Memory B cell (primary cell): ENCODE data around the gene OR11A1.
A peak's percentile ranks its signal among the peaks of the same experiment; 100 is the strongest.

Source experiments
- ATAC-seq: fragments of 150-1000 bp; cut with Tn5 transposase; 2 replicates; pipeline ENCODE4 v1.10.0; 2021; ENCODE audit warnings: low read depth, mild to moderate bottlenecking, moderate library complexity
- DNase-seq, 2 donors: peaks; one replicate each; pipeline ENCODE4 v3.0.0; 2022; ENCODE audit warnings: low spot score in 2 of 2
- H3K27ac Mint-ChIP-seq: one replicate; pipeline ENCODE4 v1.8.0; 2022; ENCODE audit warnings: mild to moderate bottlenecking, moderate library complexity, mixed read lengths
- H3K27me3 Mint-ChIP-seq: one replicate; pipeline ENCODE4 v1.8.0; 2022; ENCODE audit warnings: mixed read lengths
- H3K36me3 Mint-ChIP-seq: one replicate; pipeline ENCODE4 v1.8.0; 2022; ENCODE audit warnings: mild to moderate bottlenecking, mixed read lengths
- H3K4me1 Mint-ChIP-seq: one replicate; pipeline ENCODE4 v1.8.0; 2022; ENCODE audit warnings: mixed read lengths
- H3K4me3 Mint-ChIP-seq: one replicate; pipeline ENCODE4 v1.8.0; 2022; ENCODE audit warnings: mild to moderate bottlenecking, moderate library complexity, mixed read lengths
- H3K9me3 Mint-ChIP-seq: one replicate; pipeline ENCODE4 v1.8.0; 2022; ENCODE audit warnings: mixed read lengths

Gene OR11A1, protein sequence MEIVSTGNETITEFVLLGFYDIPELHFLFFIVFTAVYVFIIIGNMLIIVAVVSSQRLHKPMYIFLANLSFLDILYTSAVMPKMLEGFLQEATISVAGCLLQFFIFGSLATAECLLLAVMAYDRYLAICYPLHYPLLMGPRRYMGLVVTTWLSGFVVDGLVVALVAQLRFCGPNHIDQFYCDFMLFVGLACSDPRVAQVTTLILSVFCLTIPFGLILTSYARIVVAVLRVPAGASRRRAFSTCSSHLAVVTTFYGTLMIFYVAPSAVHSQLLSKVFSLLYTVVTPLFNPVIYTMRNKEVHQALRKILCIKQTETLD

DNA sequence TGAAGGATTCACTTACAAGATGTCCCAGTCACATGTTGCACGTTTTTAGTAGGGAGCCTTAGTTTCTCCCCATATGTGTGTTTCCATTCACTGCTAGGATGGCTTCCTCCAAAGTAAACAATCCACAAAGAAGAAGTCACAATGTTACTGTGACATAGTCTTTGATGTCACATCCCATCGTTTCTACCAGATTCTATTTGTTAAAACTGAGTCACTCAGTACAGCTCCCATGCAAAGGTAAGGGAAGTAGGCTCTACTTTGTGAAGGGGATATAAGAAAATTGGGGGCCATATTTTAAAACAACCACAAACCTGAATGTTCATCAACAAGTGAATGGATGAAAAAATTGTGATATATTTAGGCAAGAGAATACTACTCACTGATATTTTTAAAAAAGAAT is at the start of gene OR11A1, which contains the start of gene OR2H1:
Gene OR11A1, minus strand, starts transcription at position 101 of the 400 bp plus-strand sequence. CDS start 29,430 bp downstream, outside the sequence.
Gene OR2H1, plus strand, starts transcription at position 185 of the 400 bp plus-strand sequence. CDS start 4,615 bp downstream, outside the sequence.
- no peak for ATAC-seq
- peaks cover 2% of the 10 kb centered on the region for H3K27me3 Mint-ChIP-seq

DNA sequence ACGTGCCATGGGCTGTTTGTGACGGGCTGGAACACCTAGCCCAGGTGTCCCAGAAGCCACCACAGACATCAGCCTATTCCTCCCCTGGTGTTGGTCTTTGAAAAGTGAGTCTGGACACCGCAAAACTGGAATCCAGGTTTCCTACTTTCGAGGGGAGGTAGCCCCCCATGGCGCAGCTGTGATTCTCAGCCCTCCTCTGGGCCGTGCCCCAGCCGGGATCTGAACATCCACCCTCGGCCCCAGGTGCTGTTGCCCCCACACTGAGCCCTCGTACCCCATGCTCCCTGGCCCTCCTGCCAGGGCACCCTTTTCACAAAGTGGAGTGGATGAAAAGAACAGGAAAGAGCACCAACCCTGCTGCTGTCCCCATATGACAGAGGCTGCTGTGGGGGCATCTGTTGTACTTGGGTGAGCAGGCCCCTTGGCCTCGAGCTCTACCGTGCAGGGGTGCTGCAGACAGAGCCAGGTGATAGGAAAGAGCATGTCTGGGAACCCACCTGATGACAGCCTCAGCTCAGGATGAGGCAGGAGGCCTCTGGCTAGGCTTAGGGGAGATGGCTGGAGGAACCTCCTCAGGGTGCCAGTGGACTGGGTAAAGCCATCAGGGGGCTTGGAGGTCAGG is 49.7 kb upstream of the OR11A1 start:
- H3K4me1 Mint-ChIP-seq, result no peaks in the 10 kb centered on the region
- DNase-seq (peak in 1 of 2 donors; percentile 7), ATAC-seq (no peak)
- H3K4me3 Mint-ChIP-seq, result no peak overlapping the region
- no peaks in the 10 kb centered on the region for H3K36me3 Mint-ChIP-seq
- H3K9me3 Mint-ChIP-seq, result no peaks in the 10 kb centered on the region
- H3K27me3 Mint-ChIP-seq, result peaks cover 11% of the 10 kb centered on the region
- H3K27ac Mint-ChIP-seq, result no peak overlapping the region

More for the DNA sequence above, at the start of gene OR11A1, which contains the start of gene OR2H1:
- Mint-ChIP-seq H3K9me3 (no peaks in the 10 kb centered on the region), H3K4me1 (no peaks in the 10 kb centered on the region), H3K27ac (no peak within 1 kb of the TSS), H3K4me3 (no peak within 1 kb of the TSS), H3K36me3 (no peaks in the 10 kb centered on the region)
- no peak for DNase-seq

DNA sequence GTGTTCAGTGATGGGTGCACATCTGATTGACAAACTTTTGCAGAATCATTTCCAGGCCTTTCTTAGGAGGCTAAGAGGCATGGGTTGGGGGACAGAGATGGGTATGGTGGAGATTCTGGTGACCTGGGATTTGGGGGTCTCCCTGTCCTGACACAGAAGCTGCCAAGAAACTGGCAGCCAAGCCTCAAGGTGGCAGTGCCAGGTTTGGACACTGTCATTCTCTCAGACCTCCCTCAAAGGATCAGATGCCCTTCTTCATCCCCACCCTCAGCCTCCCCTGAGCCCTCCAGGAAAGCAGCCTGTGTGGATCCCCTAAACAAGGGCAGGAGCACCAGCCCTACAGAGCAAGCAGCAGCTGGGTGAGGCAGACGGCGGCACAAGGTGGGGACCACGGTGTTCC is 48.9 kb upstream of the OR11A1 start:
- peaks cover 11% of the 10 kb centered on the region for H3K27me3 Mint-ChIP-seq
- H3K4me3 Mint-ChIP-seq, result no peak overlapping the region
- H3K27ac Mint-ChIP-seq, result no peak overlapping the region
- no peaks in the 10 kb centered on the region for H3K36me3 Mint-ChIP-seq
- no peak for ATAC-seq
- no peak for DNase-seq
- no peaks in the 10 kb centered on the region for H3K4me1 Mint-ChIP-seq
- H3K9me3 Mint-ChIP-seq, result no peaks in the 10 kb centered on the region

DNA sequence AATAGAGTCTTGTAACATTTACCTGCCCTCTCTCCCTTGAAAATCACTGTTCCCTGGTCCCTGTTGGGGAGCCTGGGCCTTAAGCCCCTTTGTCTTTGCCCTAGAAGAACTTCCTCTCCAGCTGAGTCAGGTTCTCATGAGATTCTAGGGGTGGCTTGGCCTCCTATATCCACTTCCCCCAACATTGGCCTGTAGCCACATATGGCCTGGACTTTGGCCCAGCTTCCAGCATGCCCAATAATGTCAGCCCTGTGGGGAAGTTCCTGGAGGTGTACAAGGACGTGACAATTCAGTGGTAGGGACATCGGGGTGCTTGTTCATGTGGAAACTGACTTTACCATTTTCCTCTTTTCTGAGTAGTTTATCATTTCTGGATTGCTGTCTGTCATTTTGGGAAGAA is 48.1 kb upstream of the OR11A1 start:
- Mint-ChIP-seq H3K27me3 (peaks cover 13% of the 10 kb centered on the region), H3K9me3 (no peaks in the 10 kb centered on the region), H3K4me1 (no peaks in the 10 kb centered on the region), H3K4me3 (no peak overlapping the region), H3K36me3 (no peaks in the 10 kb centered on the region), H3K27ac (no peak overlapping the region)
- ATAC-seq (no peak), DNase-seq (peak in 1 of 2 donors; percentile 1)

DNA sequence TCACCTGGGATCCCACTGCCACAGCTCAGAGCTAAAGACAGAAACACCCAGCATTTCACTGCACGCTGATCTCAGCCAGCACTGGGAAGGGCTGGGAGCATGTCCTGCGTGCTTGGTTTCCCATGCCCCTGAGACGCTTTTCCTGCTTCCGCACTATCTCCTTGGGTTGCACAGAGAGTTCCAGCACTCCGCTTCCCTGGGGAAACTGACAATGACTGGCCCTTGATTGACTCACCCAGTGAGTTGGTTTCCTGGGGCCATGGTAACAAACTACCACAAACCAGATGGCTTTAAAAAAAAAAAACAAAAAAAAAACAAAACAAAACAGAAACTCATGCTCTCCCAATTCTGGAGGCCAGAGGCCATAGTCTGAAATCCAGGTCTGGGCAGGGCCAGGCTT is 45.7 kb upstream of the OR11A1 start:
- DNase-seq (no peak), ATAC-seq (no peak)
- Mint-ChIP-seq H3K4me1 (no peaks in the 10 kb centered on the region), H3K27me3 (peaks cover 7% of the 10 kb centered on the region), H3K9me3 (no peaks in the 10 kb centered on the region), H3K27ac (no peak overlapping the region), H3K4me3 (no peak overlapping the region), H3K36me3 (no peaks in the 10 kb centered on the region)

DNA sequence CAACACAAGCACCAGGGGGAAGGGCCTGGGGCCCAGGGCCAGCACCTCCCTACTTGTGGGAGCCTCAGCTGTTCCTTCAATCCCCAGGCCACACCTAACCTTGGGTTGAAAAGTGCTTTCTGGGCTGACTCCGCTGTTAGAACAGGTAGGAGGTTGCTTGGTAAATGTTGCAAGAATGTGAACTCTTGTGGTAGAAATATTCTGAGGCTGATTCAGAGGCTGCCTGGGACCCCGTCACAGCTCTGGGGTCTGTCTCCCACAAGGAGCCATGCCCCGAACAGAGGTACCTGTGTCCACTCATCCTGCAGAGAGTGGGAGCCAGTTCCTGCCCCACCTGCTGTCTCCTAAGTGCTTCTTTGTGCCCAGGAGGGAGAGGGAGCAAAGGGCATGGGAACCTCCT is 45.3 kb upstream of the OR11A1 start:
- no peaks in the 10 kb centered on the region for H3K4me1 Mint-ChIP-seq
- no peak for ATAC-seq
- no peak overlapping the region for H3K27ac Mint-ChIP-seq

DNA sequence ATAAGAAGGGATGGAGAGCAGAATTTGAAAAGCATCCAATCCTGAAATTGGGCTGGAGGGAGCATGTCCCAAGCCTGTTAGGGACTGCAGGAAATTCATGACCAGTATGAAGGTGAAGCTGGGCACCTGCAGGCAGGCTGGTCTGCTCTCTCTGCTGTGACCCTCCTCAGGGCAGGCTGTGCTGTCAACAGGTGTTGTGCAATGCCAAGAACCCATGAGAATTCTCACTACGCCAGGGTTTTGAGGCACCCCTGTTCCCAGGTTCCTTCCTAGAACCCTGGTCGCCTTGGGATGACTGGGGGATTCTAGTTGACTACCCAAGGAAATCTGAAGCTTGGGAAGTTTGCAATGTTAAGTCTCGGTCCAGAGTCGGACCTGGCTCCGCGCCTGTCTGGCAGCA is 44.2 kb upstream of the OR11A1 start:
- no peak for DNase-seq
- Mint-ChIP-seq H3K4me3 (no peak overlapping the region), H3K27me3 (peaks cover 7% of the 10 kb centered on the region), H3K4me1 (no peaks in the 10 kb centered on the region), H3K27ac (no peak overlapping the region), H3K36me3 (no peaks in the 10 kb centered on the region), H3K9me3 (no peaks in the 10 kb centered on the region)
- ATAC-seq, result no peak

More for the DNA sequence above, 45.3 kb upstream of the OR11A1 start:
- Mint-ChIP-seq H3K4me3 (no peak overlapping the region), H3K9me3 (no peaks in the 10 kb centered on the region), H3K36me3 (no peaks in the 10 kb centered on the region), H3K27me3 (peaks cover 7% of the 10 kb centered on the region)
- peak in 1 of 2 donors; percentile 9 for DNase-seq

DNA sequence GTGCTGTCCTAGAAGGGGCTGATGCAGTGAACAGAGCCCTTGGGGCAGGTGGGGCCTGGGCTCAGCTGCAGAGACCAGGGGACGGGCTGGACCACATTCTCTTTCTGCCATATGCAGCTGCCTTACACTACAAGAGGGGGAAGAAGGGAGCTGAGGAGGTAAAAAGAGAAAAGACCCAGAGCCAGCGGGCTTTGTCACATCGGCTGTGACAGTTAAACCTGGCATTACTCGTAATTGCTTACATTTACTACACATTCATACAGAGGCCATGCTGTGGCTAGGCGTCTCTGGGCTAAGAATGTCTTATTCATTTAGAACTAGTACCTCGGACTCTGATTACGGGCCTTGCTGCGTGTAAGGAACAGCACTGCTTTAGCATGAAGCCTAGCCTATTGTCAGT is 43.7 kb upstream of the OR11A1 start:
- H3K27me3 Mint-ChIP-seq, result peaks cover 7% of the 10 kb centered on the region
- H3K4me1 Mint-ChIP-seq, result no peaks in the 10 kb centered on the region
- ATAC-seq (no peak), DNase-seq (no peak)
- no peak overlapping the region for H3K27ac Mint-ChIP-seq
- H3K36me3 Mint-ChIP-seq, result no peaks in the 10 kb centered on the region
- H3K4me3 Mint-ChIP-seq, result no peak overlapping the region
- no peaks in the 10 kb centered on the region for H3K9me3 Mint-ChIP-seq

DNA sequence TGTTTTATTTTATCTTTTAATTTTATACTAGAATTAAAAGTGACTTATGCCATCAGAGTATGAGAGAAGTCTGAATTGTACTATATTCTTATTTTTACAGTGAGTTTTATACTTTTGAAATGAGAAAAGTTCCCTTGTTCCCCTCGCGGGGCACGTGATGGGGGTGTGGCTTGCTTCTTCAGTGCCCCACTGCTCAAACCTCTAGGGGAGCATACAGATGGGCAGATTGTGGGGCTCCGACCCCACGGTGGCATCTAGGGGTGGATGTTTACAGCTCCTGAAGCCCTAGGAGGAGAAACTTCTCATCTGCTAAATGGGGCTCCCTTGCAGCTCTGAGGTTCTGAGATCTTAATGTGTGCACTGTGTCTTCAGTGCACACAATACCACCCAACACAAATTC is 42.8 kb upstream of the OR11A1 start:
- peaks cover 7% of the 10 kb centered on the region for H3K27me3 Mint-ChIP-seq
- H3K4me3 Mint-ChIP-seq, result no peak overlapping the region
- no peak for DNase-seq

DNA sequence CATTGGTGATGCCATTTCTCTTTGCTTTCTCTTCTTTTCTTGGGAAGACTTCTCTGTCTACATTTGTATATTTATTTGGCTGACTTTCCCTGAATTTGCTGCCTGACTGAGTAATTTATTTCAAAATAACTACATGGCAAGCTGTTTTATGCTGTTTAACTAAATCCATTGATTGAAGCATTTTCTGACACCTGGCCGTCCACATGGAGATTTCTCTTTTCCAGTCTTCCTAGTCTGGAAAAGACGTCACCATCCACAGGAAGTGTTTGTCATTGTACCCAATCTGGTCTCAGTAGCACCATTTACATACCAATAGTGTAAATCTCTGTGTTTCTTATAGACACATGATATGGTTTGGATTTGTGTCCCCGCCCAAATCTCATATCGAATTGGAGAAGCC is 40.1 kb upstream of the OR11A1 start:
- no peak for ATAC-seq
- no peak for DNase-seq
- no peak overlapping the region for H3K27ac Mint-ChIP-seq

More for the DNA sequence above, 42.8 kb upstream of the OR11A1 start:
- no peak for ATAC-seq
- H3K9me3 Mint-ChIP-seq, result no peaks in the 10 kb centered on the region
- no peaks in the 10 kb centered on the region for H3K4me1 Mint-ChIP-seq
- H3K27ac Mint-ChIP-seq, result no peak overlapping the region
- no peaks in the 10 kb centered on the region for H3K36me3 Mint-ChIP-seq

DNA sequence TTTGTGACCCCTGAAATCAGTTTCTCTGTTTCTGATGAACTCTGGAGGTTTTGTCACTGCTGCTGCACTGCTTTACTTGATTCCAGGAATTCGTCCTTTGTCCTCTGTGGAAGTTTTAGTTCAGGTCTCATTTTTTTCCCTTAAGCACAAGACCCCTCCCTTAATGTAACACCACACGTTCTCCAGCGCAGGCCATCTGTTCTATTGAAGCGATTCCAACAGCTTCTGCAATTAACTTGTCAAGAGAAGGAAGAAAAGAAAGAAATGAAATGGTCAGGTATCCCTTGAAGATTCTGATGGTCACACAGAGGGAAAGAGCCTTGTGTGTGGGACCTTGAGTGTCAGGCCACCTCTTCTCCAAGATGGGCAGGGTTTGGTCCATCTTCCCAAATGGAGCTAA is 38.7 kb upstream of the OR11A1 start:
- Mint-ChIP-seq H3K27ac (no peak overlapping the region), H3K4me1 (no peaks in the 10 kb centered on the region), H3K27me3 (peaks cover 3% of the 10 kb centered on the region), H3K4me3 (no peak overlapping the region), H3K9me3 (no peaks in the 10 kb centered on the region), H3K36me3 (no peaks in the 10 kb centered on the region)
- ATAC-seq, result no peak
- no peak for DNase-seq

More for the DNA sequence above, 40.1 kb upstream of the OR11A1 start:
- no peaks in the 10 kb centered on the region for H3K36me3 Mint-ChIP-seq
- no peaks in the 10 kb centered on the region for H3K9me3 Mint-ChIP-seq
- H3K4me3 Mint-ChIP-seq, result no peak overlapping the region
- H3K27me3 Mint-ChIP-seq, result peaks cover 2% of the 10 kb centered on the region
- H3K4me1 Mint-ChIP-seq, result no peaks in the 10 kb centered on the region

DNA sequence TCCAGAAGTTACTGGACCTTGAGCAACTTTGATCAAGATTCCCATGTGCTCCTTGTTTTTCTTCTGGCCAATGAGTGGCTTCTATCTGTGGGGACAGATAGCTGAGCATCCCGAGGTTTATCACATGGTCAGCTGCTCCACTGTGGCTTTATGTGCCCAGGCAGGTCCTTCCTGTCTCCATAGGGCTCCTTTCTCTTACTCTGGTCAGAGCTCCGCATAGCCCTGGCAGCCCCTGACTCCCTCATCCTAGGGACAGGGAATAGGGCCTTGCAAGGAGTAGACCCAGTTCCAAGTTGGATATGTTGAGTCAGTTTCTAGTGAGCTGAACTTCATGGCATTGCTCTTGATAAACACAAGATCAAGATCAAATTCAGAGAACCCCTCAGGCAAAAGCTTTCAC is 37.3 kb upstream of the OR11A1 start:
- Mint-ChIP-seq H3K36me3 (no peaks in the 10 kb centered on the region), H3K27ac (no peak overlapping the region), H3K4me3 (no peak overlapping the region), H3K4me1 (no peaks in the 10 kb centered on the region), H3K9me3 (no peaks in the 10 kb centered on the region), H3K27me3 (peaks cover 1% of the 10 kb centered on the region)
- no peak for ATAC-seq
- no peak for DNase-seq

DNA sequence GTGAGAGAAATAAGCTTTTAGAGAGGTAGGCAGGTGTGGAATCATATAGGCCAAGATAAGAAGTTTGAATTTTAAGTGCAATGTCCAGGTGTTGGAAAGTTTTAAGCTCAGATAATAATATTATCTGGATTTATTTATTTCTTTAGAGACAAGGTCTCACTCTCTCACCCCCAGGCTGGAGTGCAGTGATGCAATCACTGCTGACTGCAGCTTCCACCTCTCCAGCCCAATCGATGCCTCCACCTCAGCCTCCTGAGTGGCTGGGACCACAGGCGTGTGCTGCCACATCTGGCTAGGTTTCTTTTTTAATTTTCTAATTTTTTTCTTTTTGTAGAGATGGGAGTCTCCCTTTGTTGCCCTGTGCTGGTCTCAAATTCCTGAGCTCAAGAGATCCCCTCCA is 36.4 kb upstream of the OR11A1 start:
- Mint-ChIP-seq H3K4me1 (no peaks in the 10 kb centered on the region), H3K36me3 (no peaks in the 10 kb centered on the region), H3K4me3 (no peak overlapping the region), H3K9me3 (no peaks in the 10 kb centered on the region), H3K27ac (no peak overlapping the region), H3K27me3 (peaks cover 1% of the 10 kb centered on the region)
- ATAC-seq (no peak), DNase-seq (no peak)

DNA sequence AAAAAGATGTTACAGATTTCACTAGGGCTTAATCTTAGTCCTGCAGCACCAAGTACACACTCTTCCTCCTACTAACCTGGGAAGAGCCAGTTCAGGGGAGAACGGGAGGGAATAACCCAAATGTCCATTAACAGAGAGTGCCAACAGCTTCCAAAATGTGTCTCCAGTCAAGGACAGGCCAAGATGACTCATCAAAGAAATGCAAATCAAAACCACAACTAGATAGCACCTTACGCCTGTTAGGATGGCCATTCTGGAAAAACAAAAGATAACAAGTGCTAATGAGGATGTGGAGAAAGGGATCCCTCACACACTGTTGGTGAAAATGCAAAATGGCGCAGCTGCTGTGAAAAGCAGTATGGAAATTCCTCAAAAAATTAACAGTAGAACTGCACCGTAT is 34.7 kb upstream of the OR11A1 start:
- Mint-ChIP-seq H3K9me3 (no peaks in the 10 kb centered on the region), H3K36me3 (no peaks in the 10 kb centered on the region), H3K27ac (no peak overlapping the region), H3K4me1 (no peaks in the 10 kb centered on the region), H3K27me3 (peaks cover 6% of the 10 kb centered on the region), H3K4me3 (no peak overlapping the region)
- DNase-seq (no peak), ATAC-seq (no peak)

DNA sequence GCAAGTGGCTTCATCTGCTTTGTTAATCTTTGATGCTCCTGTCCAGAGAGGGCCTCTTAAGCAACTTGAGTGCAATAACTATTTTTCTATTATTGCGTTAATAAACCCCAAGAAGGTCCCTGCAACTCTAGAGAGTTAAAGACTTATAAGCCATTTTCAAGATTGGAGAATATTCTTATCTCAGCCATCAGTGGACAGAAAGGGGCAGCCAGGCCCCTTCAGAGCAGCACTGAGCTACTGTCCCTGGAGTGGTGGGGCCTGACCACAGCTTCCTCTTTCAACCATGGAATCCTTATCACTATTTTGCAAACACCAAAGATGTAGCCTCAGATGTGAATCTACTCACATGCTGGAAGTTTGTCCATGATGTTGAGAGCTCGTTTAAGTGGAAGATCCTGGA is 33.7 kb upstream of the OR11A1 start:
- Mint-ChIP-seq H3K27me3 (peaks cover 6% of the 10 kb centered on the region), H3K4me1 (no peaks in the 10 kb centered on the region), H3K4me3 (no peak overlapping the region), H3K27ac (no peak overlapping the region), H3K36me3 (no peaks in the 10 kb centered on the region), H3K9me3 (no peaks in the 10 kb centered on the region)
- DNase-seq, result no peak
- ATAC-seq, result no peak
